Activated T-helper 1 cell treated with Interleukin-2 at 50 U/mL for 16 hours (primary cell): ENCODE measurements around the gene NIBAN1.

Experiments
- DNase-seq: peaks from one replicate; pipeline ENCODE4 v3.0.0-alpha.2; 2020; ENCODE audit warnings: low read depth

Gene NIBAN1

GRCh38 chr1:184945678-184946412 lies 28.5 kb downstream of the NIBAN1 start:
- DNase-seq: no peak

- DNase-seq: no peak
These were observed 29.3 kb downstream of the NIBAN1 start for GRCh38 chr1:184945029-184945428.

GRCh38 chr1:184943998-184944397 lies 30.3 kb downstream of the NIBAN1 start:
- DNase-seq: no peak

- no peak for DNase-seq
These were observed 32.6 kb downstream of the NIBAN1 start for GRCh38 chr1:184941735-184942134.

GRCh38 chr1:184941410-184941733 lies 32.9 kb downstream of the NIBAN1 start:
- DNase-seq: no peak

GRCh38 chr1:184940694-184941409 lies 33.5 kb downstream of the NIBAN1 start:
- no peak for DNase-seq

- no peak for DNase-seq
These were observed 34.1 kb downstream of the NIBAN1 start for GRCh38 chr1:184940226-184940625.

GRCh38 chr1:184937729-184938128 lies 36.6 kb downstream of the NIBAN1 start:
- DNase-seq: no peak

- DNase-seq: no peak
These were observed 38.1 kb downstream of the NIBAN1 start for GRCh38 chr1:184935920-184936798.

GRCh38 chr1:184933944-184934343 lies 40.4 kb downstream of the NIBAN1 start:
- DNase-seq: no peak

- no peak for DNase-seq
These were observed 42.0 kb downstream of the NIBAN1 start for GRCh38 chr1:184932319-184932718.

- no peak for DNase-seq
These were observed 42.7 kb downstream of the NIBAN1 start for GRCh38 chr1:184931566-184931965.

- no peak for DNase-seq
These were observed 43.7 kb downstream of the NIBAN1 start for GRCh38 chr1:184930645-184931044.

GRCh38 chr1:184930232-184930631 lies 44.1 kb downstream of the NIBAN1 start:
- DNase-seq: no peak

GRCh38 chr1:184929711-184930202 lies 44.6 kb downstream of the NIBAN1 start:
- DNase-seq: no peak

GRCh38 chr1:184928394-184928793 lies 45.9 kb downstream of the NIBAN1 start:
- DNase-seq: no peak
